VCaP (cell line): ENCODE results near the gene DCDC2.
A peak's percentile ranks its signal among the peaks of the same experiment; 100 is the strongest.
"Not testable (repeated sequence)": the region's sequence is repeated elsewhere in the genome, so short reads cannot be mapped to it uniquely, and the experiment has no call there.

Experiments used
- H3K27ac ChIP-seq: fragments of 450-650 bp; 2 replicates; pipeline ENCODE4 v1.5.1; 2017
- CTCF ChIP-seq: fragments of 450-650 bp; conservative IDR thresholded peaks from 2 replicates; pipeline ENCODE4 v1.5.1; 2017; ENCODE audit warnings: mild to moderate bottlenecking, moderate library complexity

DCDC2 gene

GRCh38 chr6:24325978-24326377 lies 31.9 kb downstream of the DCDC2 start:
- no peak overlapping the region for H3K27ac ChIP-seq
- TF ChIP-seq CTCF, result no peak

GRCh38 chr6:24324617-24325016 lies 33.2 kb downstream of the DCDC2 start:
- no peak overlapping the region for H3K27ac ChIP-seq
- TF ChIP-seq CTCF, result no peak

DNA sequence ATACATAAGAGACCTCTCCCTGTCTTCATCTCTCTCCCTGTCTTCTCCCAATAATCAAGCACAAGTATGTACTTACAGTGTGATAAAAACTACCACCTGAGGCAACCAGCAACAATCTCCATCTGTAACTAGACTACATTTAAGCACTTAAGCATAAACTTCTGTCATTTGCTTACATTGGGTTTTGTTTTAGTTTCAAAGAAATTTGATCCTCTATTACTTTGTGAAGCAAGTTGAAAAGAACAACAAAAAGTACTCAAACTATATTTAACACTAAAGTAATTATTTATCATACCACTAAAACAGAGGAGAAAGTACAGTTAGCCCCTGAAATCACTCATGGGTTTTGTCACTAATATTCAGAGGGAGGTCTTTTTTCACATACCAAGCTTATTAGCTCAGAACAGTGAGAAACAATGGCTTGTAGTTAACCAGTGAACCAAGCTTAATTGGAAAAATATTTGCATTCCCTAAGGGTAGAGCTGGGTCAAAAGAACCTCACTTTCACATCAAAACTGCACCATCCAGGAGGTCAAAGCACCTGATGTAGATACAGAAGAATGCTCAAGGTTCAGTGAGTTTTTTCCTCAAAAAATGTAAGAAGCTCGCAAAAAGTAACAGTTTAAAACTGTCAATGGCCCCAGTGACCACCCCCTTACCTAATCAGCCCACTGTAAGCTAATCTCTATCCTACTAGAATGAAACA lies 34.1 kb downstream of the DCDC2 start:
- TF ChIP-seq CTCF, result no peak
- H3K27ac ChIP-seq, result no peak overlapping the region

DNA sequence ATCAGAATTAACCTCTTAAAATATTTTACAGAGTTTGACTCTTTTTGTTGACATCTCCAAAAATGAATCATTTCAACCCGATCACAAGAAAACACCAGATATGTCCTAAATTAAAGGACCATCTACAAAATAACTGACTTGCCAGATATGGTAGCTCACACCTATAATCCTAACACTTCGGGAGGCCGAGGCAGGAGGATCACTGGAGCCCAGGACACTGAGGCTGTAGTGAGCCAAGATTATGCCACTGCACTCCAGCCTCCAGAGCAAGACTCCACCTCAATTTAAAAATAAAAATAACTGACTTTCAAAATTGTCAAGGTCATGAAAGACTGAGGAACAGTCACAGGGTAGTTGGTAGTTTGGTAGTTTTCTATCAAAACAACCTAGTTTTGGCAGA lies 34.9 kb downstream of the DCDC2 start:
- no peak for TF ChIP-seq CTCF
- no peak overlapping the region for H3K27ac ChIP-seq

DNA sequence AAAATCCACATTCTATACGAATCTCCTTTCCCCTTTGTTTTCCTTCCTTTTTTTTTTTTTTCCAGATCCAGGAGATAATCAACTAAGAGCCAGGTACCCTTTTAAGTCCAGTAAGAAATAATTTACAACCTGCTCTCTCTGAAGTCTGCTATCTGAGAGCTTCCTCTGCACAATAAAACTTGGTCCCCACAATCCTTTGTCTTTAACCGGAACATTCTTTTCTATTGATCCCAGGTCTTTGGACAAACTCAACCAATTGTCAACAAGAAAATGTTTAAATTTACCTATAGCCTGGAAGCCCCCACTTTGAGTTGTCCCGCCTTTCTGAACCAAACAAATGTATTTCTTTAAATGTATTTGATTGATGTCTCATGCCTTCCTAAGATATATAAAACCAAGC lies 35.4 kb downstream of the DCDC2 start:
- H3K27ac ChIP-seq, result not testable (repeated sequence)

- TF ChIP-seq CTCF, result no peak
- no peak overlapping the region for H3K27ac ChIP-seq
These were observed 36.2 kb downstream of the DCDC2 start for GRCh38 chr6:24321538-24322162.

DNA sequence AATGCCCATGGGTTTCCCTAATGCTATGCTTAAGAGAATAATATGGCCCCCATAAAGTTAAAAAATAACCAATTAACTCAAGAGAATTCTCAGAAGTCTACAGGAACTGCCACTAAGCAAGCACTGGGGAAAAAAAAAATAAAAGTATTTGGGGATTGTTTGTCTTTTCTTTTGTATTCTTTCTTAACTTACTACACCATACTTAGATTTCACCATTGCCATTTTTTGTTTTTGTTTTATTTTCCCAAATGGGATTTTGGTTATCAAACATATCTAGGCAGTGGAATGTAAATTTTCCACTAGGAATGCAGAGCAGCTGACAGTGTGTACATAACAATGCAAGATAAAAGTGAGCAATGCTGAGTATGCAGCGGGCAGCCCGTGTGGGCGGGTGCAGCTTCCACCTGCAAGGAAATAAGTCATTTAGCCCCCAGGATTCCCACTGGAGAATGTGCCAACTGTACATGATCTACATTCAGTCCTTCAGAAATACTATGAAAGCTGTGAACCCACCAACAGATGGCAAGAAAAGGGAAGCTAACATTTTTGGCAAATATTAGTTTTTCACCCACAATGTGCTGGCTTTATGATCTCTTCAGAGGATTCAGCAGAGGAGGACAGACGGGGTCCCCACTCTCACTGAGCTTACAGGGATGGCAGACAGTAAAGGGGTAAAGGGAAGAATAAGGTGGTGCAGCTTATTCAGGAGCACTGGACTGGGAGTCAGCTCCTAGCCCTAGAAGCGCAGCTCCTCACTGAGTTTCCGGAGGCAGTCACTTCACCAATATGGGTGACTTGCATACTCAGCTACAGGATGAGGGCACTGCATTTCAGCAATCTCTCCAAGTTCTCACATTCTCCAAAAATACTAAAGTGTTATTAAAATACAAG lies 44.4 kb downstream of the DCDC2 start:
- no peak for TF ChIP-seq CTCF
- H3K27ac ChIP-seq, result no peak overlapping the region; the same call in 1 of the 2 replicates

GRCh38 chr6:24311775-24312174 lies 46.1 kb downstream of the DCDC2 start:
- peak overlapping the region; percentile 37; the same call in 1 of the 2 replicates for H3K27ac ChIP-seq
